ENCODE results near the gene ADRA2C. TPM values are rescaled to one million over a fixed set of nuclear protein-coding genes. Genes with fewer than 3 reads are reported as not detected.
A peak's percentile ranks its signal among the peaks of the same experiment; 100 is the strongest.

ADRA2C gene
- total and polyA plus RNA-seq, 2 of the 13 experiments (the other 11 are each of a cell fraction or from before 2014, with no cell fraction given) = 15.4 to 69.7 TPM

DNA sequence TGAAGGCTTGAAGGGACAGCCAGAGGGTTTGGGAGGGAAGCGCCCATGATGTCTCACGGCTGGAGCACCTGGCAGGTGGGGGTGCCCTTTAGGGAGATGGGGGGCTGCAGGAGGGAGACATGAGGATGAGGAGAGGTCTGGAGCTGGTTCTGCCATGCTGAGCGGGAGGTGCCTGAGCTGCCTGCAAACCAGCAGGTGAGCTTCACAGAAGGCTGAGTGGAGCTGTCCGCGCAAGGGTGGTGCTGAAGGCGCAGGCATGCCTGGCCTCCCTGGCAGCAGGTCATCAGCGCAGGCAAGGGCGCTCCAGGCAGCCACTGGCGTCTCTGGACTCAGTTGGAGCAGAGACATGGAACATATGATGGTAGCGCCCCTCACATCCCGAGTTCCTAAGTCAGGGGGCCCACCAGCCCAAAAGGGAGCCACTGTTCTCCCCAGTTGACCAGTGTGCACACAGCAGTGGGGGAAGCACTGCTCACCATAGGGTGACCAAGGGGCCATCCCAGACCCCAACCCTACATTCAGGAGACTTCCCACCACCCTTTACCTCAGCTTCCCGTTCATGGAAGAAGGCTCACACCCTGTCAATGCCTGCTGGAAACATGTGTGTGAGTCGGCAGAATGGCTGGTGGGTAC, 25.8 kb downstream of the ADRA2C start (continued):
- TF ChIP-seq IKZF5 (CRISPR knock-in tag; IDR thresholded peaks at IDR 0.05) = peak; percentile 79; the same call in 1 of the 2 replicates
- TF ChIP-seq TIGD3 (CRISPR knock-in tag; IDR thresholded peaks at IDR 0.05; ENCODE audit: borderline replicate concordance) = 0 out of 2 replicates have a peak, but pooled peaks have one; percentile 66
- TF ChIP-seq, protein P1, sequence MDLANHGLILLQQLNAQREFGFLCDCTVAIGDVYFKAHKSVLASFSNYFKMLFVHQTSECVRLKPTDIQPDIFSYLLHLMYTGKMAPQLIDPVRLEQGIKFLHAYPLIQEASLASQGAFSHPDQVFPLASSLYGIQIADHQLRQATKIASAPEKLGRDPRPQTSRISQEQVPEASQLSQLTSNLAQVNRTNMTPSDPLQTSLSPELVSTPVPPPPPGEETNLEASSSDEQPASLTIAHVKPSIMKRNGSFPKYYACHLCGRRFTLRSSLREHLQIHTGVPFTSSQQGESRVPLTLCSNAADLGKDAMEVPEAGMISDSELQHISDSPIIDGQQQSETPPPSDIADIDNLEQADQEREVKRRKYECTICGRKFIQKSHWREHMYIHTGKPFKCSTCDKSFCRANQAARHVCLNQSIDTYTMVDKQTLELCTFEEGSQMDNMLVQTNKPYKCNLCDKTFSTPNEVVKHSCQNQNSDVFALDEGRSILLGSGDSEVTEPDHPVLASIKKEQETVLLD (CRISPR knock-in tag; IDR thresholded peaks at IDR 0.05; ENCODE audit: low read depth) = peak; percentile 40; the same call in 1 of the 2 replicates
- no peak for TF ChIP-seq DPF2 (CRISPR knock-in tag; IDR thresholded peaks at IDR 0.05; ENCODE audit: borderline replicate concordance, low read depth)
- no peak for TF ChIP-seq ZMYM2 (CRISPR knock-in tag; IDR thresholded peaks at IDR 0.05)
- TF ChIP-seq, protein P2, sequence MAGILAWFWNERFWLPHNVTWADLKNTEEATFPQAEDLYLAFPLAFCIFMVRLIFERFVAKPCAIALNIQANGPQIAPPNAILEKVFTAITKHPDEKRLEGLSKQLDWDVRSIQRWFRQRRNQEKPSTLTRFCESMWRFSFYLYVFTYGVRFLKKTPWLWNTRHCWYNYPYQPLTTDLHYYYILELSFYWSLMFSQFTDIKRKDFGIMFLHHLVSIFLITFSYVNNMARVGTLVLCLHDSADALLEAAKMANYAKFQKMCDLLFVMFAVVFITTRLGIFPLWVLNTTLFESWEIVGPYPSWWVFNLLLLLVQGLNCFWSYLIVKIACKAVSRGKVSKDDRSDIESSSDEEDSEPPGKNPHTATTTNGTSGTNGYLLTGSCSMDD (CRISPR knock-in tag; IDR thresholded peaks at IDR 0.05) = no peak
- 0 out of 2 replicates have a peak, but pooled peaks have one; percentile 68 for TF ChIP-seq ZNF740 (CRISPR knock-in tag; IDR thresholded peaks at IDR 0.05)
- peak; percentile 93 for TF ChIP-seq ZNF564 (CRISPR knock-in tag; IDR thresholded peaks at IDR 0.05)
- peak; percentile 42 for TF ChIP-seq ZFX (CRISPR knock-in tag; IDR thresholded peaks at IDR 0.05; ENCODE audit: low read depth)
- peak; percentile 78; the same call in 1 of the 2 replicates for TF ChIP-seq ZNF101 (CRISPR knock-in tag; IDR thresholded peaks at IDR 0.05; ENCODE audit: borderline replicate concordance, low read depth)
- no peak for TF ChIP-seq TRIM24 (CRISPR knock-in tag; IDR thresholded peaks at IDR 0.05)
- TF ChIP-seq ZNF207 (IDR thresholded peaks at IDR 0.05; ENCODE audit: borderline replicate concordance) = no peak
- TF ChIP-seq ZNF501 (CRISPR knock-in tag; IDR thresholded peaks at IDR 0.05) = no peak
- TF ChIP-seq EEA1 (CRISPR knock-in tag; IDR thresholded peaks at IDR 0.05; ENCODE audit: borderline replicate concordance) = peak; percentile 47; the same call in 1 of the 2 replicates
- peak; percentile 73; the same call in 1 of the 2 replicates for TF ChIP-seq ZBTB42 (CRISPR knock-in tag; IDR thresholded peaks at IDR 0.05)
- TF ChIP-seq MLLT10 (CRISPR knock-in tag; IDR thresholded peaks at IDR 0.05) = no peak
- TF ChIP-seq, protein P3, sequence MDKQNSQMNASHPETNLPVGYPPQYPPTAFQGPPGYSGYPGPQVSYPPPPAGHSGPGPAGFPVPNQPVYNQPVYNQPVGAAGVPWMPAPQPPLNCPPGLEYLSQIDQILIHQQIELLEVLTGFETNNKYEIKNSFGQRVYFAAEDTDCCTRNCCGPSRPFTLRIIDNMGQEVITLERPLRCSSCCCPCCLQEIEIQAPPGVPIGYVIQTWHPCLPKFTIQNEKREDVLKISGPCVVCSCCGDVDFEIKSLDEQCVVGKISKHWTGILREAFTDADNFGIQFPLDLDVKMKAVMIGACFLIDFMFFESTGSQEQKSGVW (CRISPR knock-in tag; IDR thresholded peaks at IDR 0.05; ENCODE audit: borderline replicate concordance) = no peak
- 0 out of 2 replicates have a peak, but pooled peaks have one; percentile 65 for TF ChIP-seq ZNF878 (CRISPR knock-in tag; IDR thresholded peaks at IDR 0.05)
- peak; percentile 97; the same call in 1 of the 2 replicates for TF ChIP-seq ZNF510 (CRISPR knock-in tag; IDR thresholded peaks at IDR 0.05; ENCODE audit: low read depth)
- TF ChIP-seq ZNF292 (CRISPR knock-in tag; IDR thresholded peaks at IDR 0.05; ENCODE audit: borderline replicate concordance, low read depth) = peak; percentile 86; the same call in 1 of the 2 replicates

Measured in HepG2 (cell line).